Uterus (tissue), 4 donors: Measurements from ENCODE around the gene ADD1. TPM values are rescaled to one million over a fixed set of nuclear protein-coding genes. Genes with fewer than 3 reads are reported as not detected.

Experiments used
- DNase-seq, 2 donors: peaks; one replicate each; pipeline ENCODE4 v3.0.0-alpha.2; 2019 to 2020
- H3K27ac ChIP-seq, 2 donors: fragments of 200-600 bp; sonication (generic); 1 replicate in 1 of 2; 2 replicates in 1 of 2; pipeline ENCODE4 v1.5.1; 2016 to 2018
- H3K27me3 ChIP-seq, 2 donors: fragments of 200-600 bp; sonication (generic); one replicate each; pipeline ENCODE4 v1.5.1; 2018 to 2019; ENCODE audit warnings: control low read depth in 1 of 2
- H3K36me3 ChIP-seq, 2 donors: fragments of 200-600 bp; sonication (generic); one replicate each; pipeline ENCODE4 v1.5.1; 2019; ENCODE audit warnings: control low read depth in 1 of 2
- H3K4me1 ChIP-seq, 2 donors: fragments of 200-600 bp; sonication (generic); one replicate each; pipeline ENCODE4 v1.5.1; 2018 to 2019; ENCODE audit warnings: control low read depth in 1 of 2
- H3K4me3 ChIP-seq, 2 donors: fragments of 200-600 bp; sonication (generic); 1 replicate in 1 of 2; 2 replicates in 1 of 2; pipeline ENCODE4 v1.5.1; 2018 to 2019; ENCODE audit warnings: mild to moderate bottlenecking in 1 of 2
- H3K9me3 ChIP-seq, 2 donors: fragments of 200-600 bp; sonication (generic); one replicate each; pipeline ENCODE4 v1.5.1; 2019; ENCODE audit warnings: control low read depth in 1 of 2
- POLR2A ChIP-seq, 2 donors: fragments of 450-650 bp; IDR thresholded peaks; one replicate each; pipeline ENCODE4 v1.6.1; 2016; ENCODE audit warnings: antibody characterized with exemption in 2 of 2, mild to moderate bottlenecking in 1 of 2, moderate library complexity in 1 of 2
- intact Hi-C: fragments of 100-400 bp; cut with DNase I; formaldehyde crosslinking; loops from one replicate; pipeline ENCODE4 v1.15.1; 2023; ENCODE audit warnings: low total_unique reads
- total RNA-seq, 4 donors: library from RNA; depleted of rRNA in 3 of 4; stranded (reverse); fragments of >200 nt in 3 of 4; gene quantifications; one replicate each; pipeline versions ENCODE4 v1.1.0 to v1.2.4, GENCODE V29; 2014 to 2023
- TF ChIP-seq, protein P1 (sequence below), 4 experiments: fragments of 200-600 bp in 2 of 4; fragments of 450-650 bp in 2 of 4; sonication (generic) in 2 of 4; IDR thresholded peaks; one replicate each; pipeline ENCODE4 v1.5.1; 2016 to 2019; ENCODE audit warnings: antibody characterized with exemption in 4 of 4, mild to moderate bottlenecking in 2 of 4, moderate library complexity in 1 of 4
- donor health status: DM: yes; HTN: yes; CAD: no.

The ADD1 gene
- total RNA-seq, 4 donors from 2014 or later = 161 to 403 (median 225) TPM

DNA sequence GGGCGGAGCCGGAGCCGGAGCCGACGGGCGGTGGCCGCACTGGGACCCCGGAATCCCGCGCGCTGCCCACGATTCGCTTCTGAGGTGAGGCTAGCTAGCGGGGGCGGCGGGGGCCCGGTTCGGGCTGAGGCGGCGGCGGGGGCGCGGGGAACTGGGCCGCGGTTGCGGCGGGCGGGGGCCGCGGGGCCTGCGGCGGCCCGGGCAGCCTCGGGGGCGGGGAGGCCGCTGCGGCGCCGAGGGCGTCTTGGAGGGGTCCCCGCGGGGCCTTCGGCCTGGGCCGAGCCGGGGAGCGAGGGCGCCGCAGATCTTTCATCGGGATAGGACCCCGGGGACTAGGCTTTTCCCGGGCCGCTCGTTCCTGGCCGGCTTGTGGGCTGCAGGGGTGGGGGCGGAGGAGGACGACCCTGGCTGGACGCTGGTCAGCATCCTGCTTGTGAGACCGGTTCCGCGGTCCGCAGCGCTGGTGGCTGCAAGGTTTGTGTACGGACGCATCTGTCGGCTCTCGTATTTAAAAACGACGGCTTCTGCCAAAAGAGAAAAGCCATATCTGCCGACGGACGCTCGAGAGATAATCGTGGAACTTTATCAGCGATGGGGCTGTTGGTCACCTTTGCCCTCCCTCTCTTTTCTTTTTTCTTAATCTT lies 419 bp downstream of the ADD1 start:
- H3K4me3 ChIP-seq = peak overlapping the region; percentile 75 to 95
- H3K27ac ChIP-seq = peak overlapping the region; percentile 88 to 98
- H3K36me3 ChIP-seq = no peaks in the 10 kb centered on the region
- DNase-seq = peak; percentile 45 to 52
- intact Hi-C loops = no loop called here
- peaks cover 0 to 9% of the 10 kb centered on the region in 2 donors for H3K4me1 ChIP-seq
- H3K27me3 ChIP-seq = no peaks in the 10 kb centered on the region
- H3K9me3 ChIP-seq = no peaks in the 10 kb centered on the region
- TF ChIP-seq, protein P1, sequence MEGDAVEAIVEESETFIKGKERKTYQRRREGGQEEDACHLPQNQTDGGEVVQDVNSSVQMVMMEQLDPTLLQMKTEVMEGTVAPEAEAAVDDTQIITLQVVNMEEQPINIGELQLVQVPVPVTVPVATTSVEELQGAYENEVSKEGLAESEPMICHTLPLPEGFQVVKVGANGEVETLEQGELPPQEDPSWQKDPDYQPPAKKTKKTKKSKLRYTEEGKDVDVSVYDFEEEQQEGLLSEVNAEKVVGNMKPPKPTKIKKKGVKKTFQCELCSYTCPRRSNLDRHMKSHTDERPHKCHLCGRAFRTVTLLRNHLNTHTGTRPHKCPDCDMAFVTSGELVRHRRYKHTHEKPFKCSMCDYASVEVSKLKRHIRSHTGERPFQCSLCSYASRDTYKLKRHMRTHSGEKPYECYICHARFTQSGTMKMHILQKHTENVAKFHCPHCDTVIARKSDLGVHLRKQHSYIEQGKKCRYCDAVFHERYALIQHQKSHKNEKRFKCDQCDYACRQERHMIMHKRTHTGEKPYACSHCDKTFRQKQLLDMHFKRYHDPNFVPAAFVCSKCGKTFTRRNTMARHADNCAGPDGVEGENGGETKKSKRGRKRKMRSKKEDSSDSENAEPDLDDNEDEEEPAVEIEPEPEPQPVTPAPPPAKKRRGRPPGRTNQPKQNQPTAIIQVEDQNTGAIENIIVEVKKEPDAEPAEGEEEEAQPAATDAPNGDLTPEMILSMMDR (IDR thresholded peaks at IDR 0.05) = no peak
- no peak for TF ChIP-seq POLR2A (IDR thresholded peaks at IDR 0.05)

DNA sequence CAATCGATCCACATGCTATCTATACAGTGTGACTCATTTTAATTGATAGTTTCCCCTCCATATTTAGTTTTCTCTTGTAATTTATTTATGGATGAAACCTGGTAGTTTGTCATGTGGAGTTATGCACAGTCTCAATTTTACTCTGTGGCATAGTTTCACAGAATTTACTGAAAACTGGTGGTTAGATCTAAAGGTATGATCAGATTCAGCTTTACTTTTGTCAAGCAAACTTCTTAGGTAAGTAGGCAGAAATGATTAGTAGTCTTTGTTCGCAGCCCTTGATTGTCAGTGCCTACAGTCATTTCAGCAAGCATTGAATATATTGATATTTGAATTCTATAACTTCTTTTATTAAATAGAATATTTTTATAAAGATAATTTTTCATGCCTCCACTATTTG lies 2.5 kb downstream of the ADD1 start:
- TF ChIP-seq, protein P1 (IDR thresholded peaks at IDR 0.05) = no peak
- no peak for TF ChIP-seq POLR2A (IDR thresholded peaks at IDR 0.05)
- H3K9me3 ChIP-seq = no peaks in the 10 kb centered on the region
- H3K36me3 ChIP-seq = no peaks in the 10 kb centered on the region
- DNase-seq = no peak
- H3K4me1 ChIP-seq = peaks cover 4 to 9% of the 10 kb centered on the region in 2 donors
- no peak overlapping the region for H3K4me3 ChIP-seq
- intact Hi-C loops = no loop called here
- H3K27ac ChIP-seq = no peak overlapping the region
- no peaks in the 10 kb centered on the region for H3K27me3 ChIP-seq

DNA sequence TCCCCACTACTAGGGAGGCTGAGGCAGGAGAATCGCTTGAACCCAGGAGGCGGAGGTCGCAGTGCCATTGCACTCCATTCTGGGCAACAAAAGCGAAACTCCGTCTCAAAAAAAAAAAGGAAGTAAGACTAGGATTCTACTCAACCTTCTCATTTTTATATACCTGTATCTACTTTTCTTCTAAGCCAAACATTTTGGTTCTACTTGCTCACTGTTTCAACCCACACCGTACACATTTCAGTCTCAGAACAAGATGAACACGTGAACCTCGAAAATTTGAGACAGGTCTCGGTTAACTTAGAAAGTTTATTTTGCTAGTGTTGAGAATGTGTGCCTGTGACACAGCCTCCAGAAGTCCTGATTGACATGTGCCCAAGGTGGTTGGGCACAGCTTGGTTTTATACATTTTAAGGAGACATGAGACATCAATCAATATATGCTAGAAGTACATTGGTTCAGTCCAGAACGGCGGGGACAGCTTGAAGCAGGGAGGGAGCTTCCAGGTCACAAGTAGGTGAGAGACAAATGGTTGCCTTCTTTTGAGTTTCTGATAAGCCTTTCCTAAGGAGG lies 3.7 kb downstream of the ADD1 start:
- intact Hi-C loops = no loop called here
- DNase-seq = no peak
- H3K4me1 ChIP-seq = peaks cover 5 to 9% of the 10 kb centered on the region in 2 donors
- H3K36me3 ChIP-seq = no peaks in the 10 kb centered on the region
- H3K9me3 ChIP-seq = no peaks in the 10 kb centered on the region
- peak overlapping the region in 1 of 2 donors; percentile 24 for H3K27ac ChIP-seq
- H3K4me3 ChIP-seq = no peak overlapping the region
- H3K27me3 ChIP-seq = no peaks in the 10 kb centered on the region
- TF ChIP-seq, protein P1 (IDR thresholded peaks at IDR 0.05) = no peak
- no peak for TF ChIP-seq POLR2A (IDR thresholded peaks at IDR 0.05)

DNA sequence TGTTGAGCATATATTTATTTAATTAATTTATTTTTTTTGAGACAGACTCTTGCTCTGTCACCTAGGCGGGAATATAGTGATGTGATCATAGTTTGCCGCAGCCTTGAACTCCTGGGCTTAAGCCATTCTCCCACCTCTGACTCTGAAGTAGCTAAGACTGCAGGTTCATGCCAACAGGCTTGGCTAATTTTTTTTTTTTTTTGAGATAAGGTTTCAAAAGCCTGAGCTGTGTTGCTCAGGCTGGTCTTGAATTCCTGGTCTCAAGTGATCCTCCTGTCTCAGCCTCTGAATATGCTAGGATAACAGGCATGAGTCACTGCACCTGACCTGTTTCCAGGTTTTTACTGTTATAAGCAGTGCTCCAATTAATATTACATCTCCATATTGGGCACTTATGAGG lies 4.8 kb downstream of the ADD1 start:
- TF ChIP-seq, protein P1 (IDR thresholded peaks at IDR 0.05) = no peak
- TF ChIP-seq POLR2A (IDR thresholded peaks at IDR 0.05) = no peak
- no peak overlapping the region for H3K27ac ChIP-seq
- peaks cover 9 to 13% of the 10 kb centered on the region in 2 donors for H3K4me1 ChIP-seq
- H3K36me3 ChIP-seq = no peaks in the 10 kb centered on the region
- DNase-seq = no peak
- H3K4me3 ChIP-seq = no peak overlapping the region
- intact Hi-C loops = no loop called here
- no peaks in the 10 kb centered on the region for H3K27me3 ChIP-seq
- H3K9me3 ChIP-seq = no peaks in the 10 kb centered on the region
